HG03378 (cell line): ENCODE measurements around the gene ESRRA.

Experiments used
- ATAC-seq: cut with Tn5 transposase; IDR thresholded peaks from one replicate; pipeline ENCODE4 v1.9.1; 2021; ENCODE audit warnings: mild to moderate bottlenecking, moderate library complexity; ENCODE audit not compliant: unreplicated experiment

The ESRRA gene

DNA sequence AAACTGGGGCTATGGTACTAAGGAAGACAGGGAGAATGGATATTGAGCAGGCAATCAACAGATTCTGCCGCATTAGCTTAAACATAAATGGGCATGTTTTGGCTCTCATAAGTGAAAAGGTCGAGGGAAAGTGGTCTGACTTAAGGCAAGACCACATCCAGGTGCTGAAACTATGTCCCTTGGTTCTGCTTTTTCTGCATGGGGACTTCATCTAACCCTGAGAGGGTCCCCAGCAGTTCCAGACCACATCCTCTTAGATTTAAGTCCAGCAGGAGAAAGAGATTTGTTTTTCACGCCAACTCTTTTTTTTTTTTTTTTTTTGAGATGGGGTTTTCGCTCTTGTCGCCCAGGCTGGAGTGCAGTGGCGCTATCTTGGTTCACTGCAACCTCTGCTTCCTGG, 59.1 kb downstream of the ESRRA start:
- no peak for ATAC-seq

DNA sequence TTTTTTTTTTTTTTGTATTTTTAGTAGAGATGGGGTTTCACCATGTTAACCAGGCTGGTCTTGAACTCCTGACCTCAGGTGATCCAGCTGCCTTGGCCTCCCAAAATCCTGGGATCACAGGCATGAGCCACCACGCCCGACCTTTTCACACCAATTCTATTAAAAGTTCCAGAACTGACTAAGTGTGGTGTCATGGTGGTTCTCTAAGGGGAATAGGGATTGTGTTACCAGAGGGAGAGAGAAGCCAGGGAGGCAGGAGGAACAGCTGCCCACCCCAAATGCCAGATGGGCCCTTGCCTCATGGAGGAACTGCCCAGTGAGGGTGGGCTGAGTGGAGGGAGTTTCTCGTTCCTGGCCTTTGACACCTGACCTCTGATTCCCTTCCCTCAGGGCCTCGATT, 59.6 kb downstream of the ESRRA start:
- ATAC-seq, result no peak
